Thyroid gland (tissue), 4 donors: Measurements from ENCODE around the gene ATM.

Experiments
- CTCF ChIP-seq, 6 experiments: fragments of 200-600 bp in 3 of 6; fragments of 450-650 bp in 3 of 6; sonication (generic) in 3 of 6; IDR thresholded peaks; one replicate each; pipeline ENCODE4 v1.5.1; 2016 to 2019; ENCODE audit warnings: antibody characterized with exemption in 6 of 6, mild to moderate bottlenecking in 2 of 6, inconsistent platforms in 1 of 6, moderate library complexity in 1 of 6
- POLR2A ChIP-seq, 2 donors: fragments of 450-650 bp; IDR thresholded peaks; one replicate each; pipeline ENCODE4 v1.6.1; 2017; ENCODE audit warnings: antibody characterized with exemption in 2 of 2, mild to moderate bottlenecking in 2 of 2, moderate library complexity in 1 of 2

GRCh38 chr11:108343714-108344113 lies 120.8 kb downstream of the ATM start:
- TF ChIP-seq POLR2A (IDR thresholded peaks at IDR 0.05) (no peak), CTCF (IDR thresholded peaks at IDR 0.05) (no peak)
